Suppressor macrophage (primary cell): Measurements from ENCODE around the gene LGR6.
"Not testable (repeated sequence)": the region's sequence is repeated elsewhere in the genome, so short reads cannot be mapped to it uniquely, and the experiment has no call there.

Experiments
- DNase-seq, 4 experiments: peaks; one replicate each; pipeline ENCODE4 v3.0.0-alpha.2; 2020 to 2022

Gene LGR6

GRCh38 chr1:202179828-202180750, 13.5 kb upstream of the LGR6 start:
- no peak for DNase-seq

GRCh38 chr1:202180751-202181139, 12.9 kb upstream of the LGR6 start:
- not testable (repeated sequence) for DNase-seq

- DNase-seq = no peak
These were observed 12.0 kb upstream of the LGR6 start for GRCh38 chr1:202181586-202181985.

GRCh38 chr1:202182040-202182877, 11.3 kb upstream of the LGR6 start:
- DNase-seq = no peak

- DNase-seq = peak; percentile 88 to 94 (median 91)
These were observed 8.7 kb upstream of the LGR6 start for GRCh38 chr1:202184750-202185460.

GRCh38 chr1:202186327-202186726, 7.3 kb upstream of the LGR6 start:
- DNase-seq = no peak

- DNase-seq = no peak
These were observed 6.4 kb upstream of the LGR6 start for GRCh38 chr1:202187041-202187671.

- DNase-seq = no peak
These were observed 5.7 kb upstream of the LGR6 start for GRCh38 chr1:202187697-202188407.

GRCh38 chr1:202189001-202189790, 4.4 kb upstream of the LGR6 start:
- peak; percentile 77 to 93 (median 87) for DNase-seq

- peak in 1 of 4 experiments; percentile 18 for DNase-seq
These were observed 3.5 kb upstream of the LGR6 start for GRCh38 chr1:202189918-202190715.

- DNase-seq = not testable (repeated sequence)
These were observed 2.2 kb upstream of the LGR6 start for GRCh38 chr1:202191391-202191790.

GRCh38 chr1:202192770-202193613, 607 bp upstream of the LGR6 start:
- DNase-seq = peak; percentile 53 to 76 (median 61)

GRCh38 chr1:202194328-202194648, 689 bp downstream of the LGR6 start:
- DNase-seq = no peak

- no peak for DNase-seq
These were observed 4.2 kb downstream of the LGR6 start for GRCh38 chr1:202197653-202198365.

- DNase-seq = no peak
These were observed 4.7 kb downstream of the LGR6 start for GRCh38 chr1:202198366-202198724.

GRCh38 chr1:202199040-202199889, 5.7 kb downstream of the LGR6 start:
- DNase-seq = no peak

- DNase-seq = no peak
These were observed 6.5 kb downstream of the LGR6 start for GRCh38 chr1:202200112-202200548.
